GM19023 (cell line): ENCODE data around the gene NOX5.

Experiments
- ATAC-seq: cut with Tn5 transposase; IDR thresholded peaks from one replicate; pipeline ENCODE4 v1.9.1; 2021; ENCODE audit warnings: mild to moderate bottlenecking, moderate library complexity; ENCODE audit not compliant: unreplicated experiment

The NOX5 gene

GRCh38 chr15:69080295-69081248, 66.1 kb downstream of the NOX5 start:
- ATAC-seq: no peak

GRCh38 chr15:69081310-69082004, 67.0 kb downstream of the NOX5 start:
- ATAC-seq: no peak

- ATAC-seq: no peak
Observed at GRCh38 chr15:69082021-69082502, 67.6 kb downstream of the NOX5 start.

- ATAC-seq: no peak
Observed at GRCh38 chr15:69082554-69082953, 68.1 kb downstream of the NOX5 start.

GRCh38 chr15:69084404-69085030, 70.0 kb downstream of the NOX5 start:
- no peak for ATAC-seq

GRCh38 chr15:69085325-69086081, 71.0 kb downstream of the NOX5 start:
- ATAC-seq: no peak

GRCh38 chr15:69086427-69087204, 72.1 kb downstream of the NOX5 start:
- ATAC-seq: no peak

GRCh38 chr15:69087366-69087976, 73.0 kb downstream of the NOX5 start:
- ATAC-seq: no peak

- no peak for ATAC-seq
Observed at GRCh38 chr15:69088300-69088965, 73.9 kb downstream of the NOX5 start.

GRCh38 chr15:69089258-69089657, 74.8 kb downstream of the NOX5 start:
- ATAC-seq: no peak

- no peak for ATAC-seq
Observed at GRCh38 chr15:69090197-69090948, 75.9 kb downstream of the NOX5 start.

- ATAC-seq: no peak
Observed at GRCh38 chr15:69091654-69092053, 77.2 kb downstream of the NOX5 start.

GRCh38 chr15:69092159-69092558, 77.7 kb downstream of the NOX5 start:
- ATAC-seq: no peak

GRCh38 chr15:69093127-69093526, 78.6 kb downstream of the NOX5 start:
- ATAC-seq: no peak

GRCh38 chr15:69093614-69094013, 79.1 kb downstream of the NOX5 start:
- no peak for ATAC-seq

GRCh38 chr15:69094124-69094921, 79.8 kb downstream of the NOX5 start:
- ATAC-seq: no peak

GRCh38 chr15:69095274-69095673, 80.8 kb downstream of the NOX5 start:
- no peak for ATAC-seq
